Superior temporal gyrus (tissue), 1 donor: ENCODE results near the gene RUBCN.

Experiments
- DNase-seq: peaks from one replicate; pipeline ENCODE4 v3.0.0-alpha.2; 2016; ENCODE audit errors: extremely low spot score

The RUBCN gene

GRCh38 chr3:197736491-197737318, at the start of gene RUBCN:
TSS of gene RUBCN (minus strand) at chr3:197736904. CDS start at chr3:197736719, 185 bp downstream.
- DNase-seq: peak; percentile 95

GRCh38 chr3:197784019-197784585, 47.4 kb upstream of the RUBCN start:
- no peak for DNase-seq

GRCh38 chr3:197782230-197782629, 45.5 kb upstream of the RUBCN start:
- DNase-seq: no peak

GRCh38 chr3:197775317-197775716, 38.6 kb upstream of the RUBCN start:
- no peak for DNase-seq

- no peak for DNase-seq
Measured at GRCh38 chr3:197761784-197762183, 25.1 kb upstream of the RUBCN start.

GRCh38 chr3:197758512-197758911, 21.8 kb upstream of the RUBCN start:
- DNase-seq: no peak

GRCh38 chr3:197756704-197757103, 20.0 kb upstream of the RUBCN start:
- no peak for DNase-seq

GRCh38 chr3:197753263-197753662, 16.6 kb upstream of the RUBCN start:
- DNase-seq: no peak

GRCh38 chr3:197752107-197752506, 15.4 kb upstream of the RUBCN start:
- no peak for DNase-seq

GRCh38 chr3:197750858-197751737, 14.4 kb upstream of the RUBCN start:
- peak; percentile 53 for DNase-seq

GRCh38 chr3:197750396-197750831, 13.7 kb upstream of the RUBCN start:
- peak; percentile 77 for DNase-seq

GRCh38 chr3:197749601-197750395, 13.1 kb upstream of the RUBCN start, which contains the start of gene FYTTD1:
TSS of gene FYTTD1 (plus strand) at chr3:197749883. CDS start at chr3:197749972, 89 bp downstream.
- DNase-seq: peak; percentile 93

- DNase-seq: no peak
Measured at GRCh38 chr3:197749315-197749600, 12.6 kb upstream of the RUBCN start.

- DNase-seq: peak; percentile 67
Measured at GRCh38 chr3:197748597-197749314, 12.1 kb upstream of the RUBCN start.

GRCh38 chr3:197746801-197747237, 10.1 kb upstream of the RUBCN start:
- no peak for DNase-seq

- DNase-seq: no peak
Measured at GRCh38 chr3:197746209-197746608, 9.5 kb upstream of the RUBCN start.

- DNase-seq: no peak
Measured at GRCh38 chr3:197742787-197743186, 6.1 kb upstream of the RUBCN start.

GRCh38 chr3:197737749-197738462, 1.2 kb upstream of the RUBCN start:
- no peak for DNase-seq

- no peak for DNase-seq
Measured at GRCh38 chr3:197737319-197737649, 580 bp upstream of the RUBCN start.

- no peak for DNase-seq
Measured at GRCh38 chr3:197736010-197736490, 654 bp downstream of the RUBCN start.
